T47D (cell line): ENCODE measurements around the gene YAE1.
"Not testable (repeated sequence)": the region's sequence is repeated elsewhere in the genome, so short reads cannot be mapped to it uniquely, and the experiment has no call there.

ENCODE experiments used
- DNase-seq, 2 experiments: peaks; one replicate each; pipeline versions ENCODE4 v3.0.0 to v3.0.0-alpha.2; 2011 to 2012; ENCODE audit warnings: low read depth in 1 of 2, low spot score in 1 of 2
- JUND ChIP-seq: IDR thresholded peaks from 2 replicates; pipeline ENCODE4 v1.6.1; 2012; ENCODE audit warnings: low read depth
- in situ Hi-C: cut with HindIII; loops from 2 replicates; pipeline ENCODE4 v1.10.0; 2016; ENCODE audit warnings: low sequenced_read_pairs, low pct_unique_long_range_greater_than_20kb

YAE1 gene

DNA sequence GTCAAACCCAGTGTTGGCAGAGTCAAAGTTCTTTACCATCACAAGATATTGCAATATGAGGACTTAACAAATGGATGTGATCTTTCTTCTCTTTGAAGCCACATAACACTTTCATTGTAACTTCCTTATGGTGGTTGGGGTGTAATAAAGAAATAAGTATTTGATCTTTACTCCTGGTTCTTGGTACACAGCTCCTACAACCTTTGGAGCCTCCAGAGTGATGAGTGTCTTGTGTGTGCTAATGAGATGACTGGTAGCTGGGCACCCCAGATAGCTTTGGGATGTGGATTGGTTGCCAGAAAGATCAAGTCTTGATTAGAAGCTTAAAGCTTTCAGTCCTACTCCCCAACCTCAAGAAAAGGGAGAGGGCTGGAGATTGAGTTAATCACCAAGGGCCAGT lies 31.1 kb upstream of the YAE1 start:
- TF ChIP-seq JUND: no peak
- in situ Hi-C loops: no loop called here
- DNase-seq: no peak

GRCh38 chr7:39535720-39536119 lies 30.5 kb upstream of the YAE1 start:
- in situ Hi-C loops: no loop called here
- no peak for DNase-seq
- no peak for TF ChIP-seq JUND

DNA sequence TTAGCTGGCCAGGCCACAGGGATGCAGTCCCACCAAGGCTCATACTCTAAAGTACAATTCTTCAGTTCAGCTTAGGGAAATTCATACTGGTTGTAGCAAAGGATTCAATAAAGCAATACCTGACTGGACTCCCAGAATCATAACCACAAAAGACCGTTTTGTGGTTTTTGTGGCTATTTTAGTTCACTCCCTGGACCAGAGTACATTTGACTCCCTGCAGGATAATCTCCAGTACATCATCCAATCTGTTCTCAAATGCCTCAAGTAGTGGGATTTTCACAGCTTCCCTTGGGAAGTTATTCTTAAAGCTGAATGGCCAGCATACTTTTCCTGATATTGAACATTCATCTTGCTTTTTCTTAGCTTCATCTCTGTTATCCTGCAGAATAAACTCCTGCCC lies 29.3 kb upstream of the YAE1 start:
- DNase-seq: no peak
- in situ Hi-C loops: no loop called here
- no peak for TF ChIP-seq JUND

GRCh38 chr7:39539816-39540215 lies 26.4 kb upstream of the YAE1 start:
- no peak for TF ChIP-seq JUND
- in situ Hi-C loops: no loop called here
- DNase-seq: no peak

DNA sequence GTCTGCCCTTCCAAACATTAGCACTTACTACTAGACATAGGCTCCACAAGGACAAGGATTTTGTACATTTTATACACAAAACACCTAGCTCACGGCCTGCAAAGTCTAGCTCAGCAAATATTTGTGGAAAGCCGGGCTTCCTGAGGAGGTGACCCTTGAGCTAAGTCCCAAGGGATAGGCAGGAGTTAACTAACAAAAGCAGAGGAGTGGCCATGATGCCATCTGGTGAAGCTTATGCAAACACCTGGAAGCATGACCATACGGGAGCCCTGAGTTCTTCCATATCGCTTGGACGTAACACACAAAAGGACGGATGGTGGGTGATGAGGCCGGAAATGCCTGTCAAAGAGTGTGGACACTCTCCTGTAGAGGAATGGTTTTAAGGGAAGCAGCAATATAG lies 25.9 kb upstream of the YAE1 start:
- TF ChIP-seq JUND: no peak
- in situ Hi-C loops: no loop called here
- DNase-seq: no peak

- TF ChIP-seq JUND: no peak
- in situ Hi-C loops: no loop called here
- DNase-seq: no peak
Measured at GRCh38 chr7:39541511-39541910, 24.7 kb upstream of the YAE1 start.

GRCh38 chr7:39544774-39545173 lies 21.4 kb upstream of the YAE1 start:
- DNase-seq, in situ Hi-C loops: not testable (repeated sequence)

GRCh38 chr7:39547336-39547735 lies 18.9 kb upstream of the YAE1 start:
- no peak for TF ChIP-seq JUND
- in situ Hi-C loops: no loop called here

DNA sequence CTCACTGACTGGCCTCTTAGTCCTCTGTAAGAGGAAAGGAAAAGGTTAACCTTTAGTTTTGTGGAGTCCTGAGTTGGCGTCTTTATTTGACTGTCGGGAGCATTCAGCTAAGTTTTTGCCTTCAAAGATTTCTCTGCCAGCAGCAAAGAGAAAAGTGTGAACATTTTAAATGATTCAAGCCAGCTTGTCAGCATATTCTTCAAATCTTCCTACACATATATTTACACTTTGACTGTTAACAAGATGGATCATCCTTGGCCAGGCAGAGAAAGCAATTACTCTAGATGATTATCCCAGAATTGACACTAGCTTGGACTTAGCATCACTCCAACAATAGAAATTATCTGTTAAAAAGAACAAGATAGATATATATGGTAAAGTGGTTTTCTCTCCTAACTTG lies 15.8 kb upstream of the YAE1 start:
- in situ Hi-C loops: loop anchor here (25.0 kb wide), 1 partner anchor 187 kb away; no protein-coding TSS in a partner anchor
- DNase-seq: no peak
- TF ChIP-seq JUND: no peak

More at GRCh38 chr7:39547336-39547735, 18.9 kb upstream of the YAE1 start:
- no peak for DNase-seq

DNA sequence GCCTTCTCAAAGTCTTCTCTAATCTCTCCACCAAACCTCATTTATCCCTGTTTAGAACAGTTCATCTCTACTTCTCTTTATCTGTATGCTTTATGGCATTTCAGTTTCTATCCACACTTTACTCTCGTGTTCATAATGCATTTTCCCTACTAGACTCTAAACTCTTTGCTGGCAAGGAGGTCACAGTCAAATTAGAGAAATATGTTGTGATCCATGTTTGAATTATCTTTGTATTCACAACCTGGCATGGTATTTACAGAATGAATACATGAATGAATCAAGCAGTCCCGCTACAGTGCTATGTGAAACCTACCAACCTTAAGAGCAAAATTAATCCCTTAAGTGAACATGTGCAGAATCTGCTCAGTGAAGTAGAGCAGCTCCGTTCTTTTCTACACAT lies 12.8 kb upstream of the YAE1 start:
- no peak for TF ChIP-seq JUND
- in situ Hi-C loops: loop anchor here (25.0 kb wide), 1 partner anchor 184 kb away; no protein-coding TSS in a partner anchor

DNA sequence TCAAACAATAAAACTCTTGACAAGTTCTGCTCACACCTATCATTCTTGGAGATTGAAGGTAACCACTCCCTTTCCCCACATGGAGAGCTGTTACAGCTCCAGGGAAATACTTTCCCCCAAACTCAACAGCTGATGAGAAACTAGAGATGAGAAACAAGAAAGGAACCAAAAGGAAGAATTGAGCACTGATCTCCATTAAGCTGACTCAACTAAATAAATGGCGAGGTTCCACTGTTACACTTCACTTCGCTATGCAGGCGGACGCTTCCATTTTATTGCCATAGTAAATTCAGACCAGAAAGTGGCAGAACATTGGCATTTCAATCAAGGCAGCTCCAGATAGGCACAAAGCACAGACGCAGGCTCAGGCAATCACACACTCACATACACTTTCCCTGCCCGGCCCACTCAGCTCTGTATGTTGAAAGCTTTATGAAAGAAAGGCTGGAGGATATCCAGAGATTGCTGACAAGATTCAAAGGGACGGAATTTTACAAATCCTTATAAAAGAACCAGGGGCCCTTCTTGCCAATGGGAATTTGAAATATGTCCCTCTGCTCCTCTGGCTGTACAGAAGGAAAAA lies 11.5 kb upstream of the YAE1 start:
- DNase-seq: peak in 1 of 2 experiments; percentile 21
- TF ChIP-seq JUND: no peak
- in situ Hi-C loops: loop anchor here (25.0 kb wide), 1 partner anchor 183 kb away; no protein-coding TSS in a partner anchor

More for the DNA sequence above, 12.8 kb upstream of the YAE1 start:
- DNase-seq: no peak

- TF ChIP-seq JUND: no peak
- in situ Hi-C loops: loop anchor here (25.0 kb wide), 1 partner anchor 180 kb away; no protein-coding TSS in a partner anchor
- no peak for DNase-seq
Measured at GRCh38 chr7:39557222-39557621, 9.0 kb upstream of the YAE1 start.

DNA sequence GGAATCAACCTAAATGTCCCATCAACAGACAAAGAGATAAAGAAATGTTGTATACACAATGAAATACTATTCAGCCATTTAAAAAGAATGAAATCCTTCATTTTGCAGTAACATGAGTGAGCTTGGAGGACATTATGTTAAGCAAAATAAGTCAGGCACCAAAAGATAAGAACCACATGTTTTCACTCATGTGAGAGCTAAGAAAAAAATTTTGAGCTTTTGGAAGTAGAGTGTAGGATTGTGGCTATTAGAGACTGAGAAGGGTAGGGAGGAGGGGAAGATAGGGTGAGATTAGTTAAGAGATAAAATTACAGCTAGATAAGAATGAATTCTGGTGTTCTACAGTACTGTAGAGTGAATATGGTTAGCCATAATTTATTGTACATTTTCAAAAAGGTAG lies 8.3 kb upstream of the YAE1 start:
- TF ChIP-seq JUND: no peak
- DNase-seq: no peak

DNA sequence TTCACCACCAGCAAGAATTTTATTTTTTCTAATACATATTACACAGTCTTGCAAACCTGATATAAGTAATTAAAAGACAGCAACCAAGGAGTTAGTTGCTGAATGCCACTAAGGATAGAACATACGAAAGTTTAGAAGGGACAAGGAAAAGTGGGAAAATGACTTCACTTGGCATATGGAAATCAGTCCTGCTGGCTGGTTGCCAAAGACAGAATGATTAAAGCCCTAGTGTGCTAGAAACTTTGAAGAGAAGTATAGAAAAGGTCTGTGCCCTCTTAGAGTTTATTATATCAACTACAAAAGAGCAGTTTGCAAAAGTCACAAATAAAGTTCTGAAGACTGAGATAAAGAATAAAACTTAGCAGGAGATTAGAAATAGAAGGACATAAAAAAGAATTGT lies 5.8 kb upstream of the YAE1 start:
- DNase-seq: no peak
- in situ Hi-C loops: loop anchor here (25.0 kb wide), 1 partner anchor 177 kb away; no protein-coding TSS in a partner anchor
- no peak for TF ChIP-seq JUND

More for the DNA sequence above, 8.3 kb upstream of the YAE1 start:
- in situ Hi-C loops: loop anchor here (25.0 kb wide), 1 partner anchor 179 kb away; no protein-coding TSS in a partner anchor
